HepG2 (cell line): Measurements from ENCODE around the gene UBAP1.
"Not testable (repeated sequence)": the region's sequence is repeated elsewhere in the genome, so short reads cannot be mapped to it uniquely, and the experiment has no call there.

Experiments used
- CEBPG ChIP-seq: IDR thresholded peaks from 2 replicates; pipeline ENCODE4 v1.6.1; 2016
- DMTF1 ChIP-seq: sonication (generic); formaldehyde crosslinking; IDR thresholded peaks from 2 replicates; pipeline ENCODE4 v1.4.0; 2020; ENCODE audit warnings: mild to moderate bottlenecking, missing genetic modification reagents
- FOXK1 ChIP-seq: sonication (generic); formaldehyde crosslinking; IDR thresholded peaks from 2 replicates; pipeline ENCODE4 v1.4.0; 2020; ENCODE audit warnings: low read depth, missing genetic modification reagents, borderline replicate concordance
- JUND ChIP-seq: sonication (generic); formaldehyde crosslinking; IDR thresholded peaks from 2 replicates; pipeline ENCODE4 v1.8.0; 2022; ENCODE audit warnings: mild to moderate bottlenecking, missing genetic modification reagents
- MAFF ChIP-seq: IDR thresholded peaks from 2 replicates; pipeline ENCODE4 v1.6.1; 2011; ENCODE audit warnings: low read depth, low read length, improper control_type of control experiment
- STAT6 ChIP-seq: sonication (generic); formaldehyde crosslinking; IDR thresholded peaks from 2 replicates; pipeline ENCODE4 v1.4.0; 2020; ENCODE audit warnings: missing genetic modification reagents, mild to moderate bottlenecking, borderline replicate concordance
- TP53 ChIP-seq: sonication (generic); formaldehyde crosslinking; conservative IDR thresholded peaks from 2 replicates; pipeline ENCODE4 v1.4.0; 2020; ENCODE audit warnings: missing genetic modification reagents
- ZFP41 ChIP-seq: sonication (generic); formaldehyde crosslinking; IDR thresholded peaks from 2 replicates; pipeline ENCODE4 v1.4.0; 2020; ENCODE audit warnings: mild to moderate bottlenecking, missing genetic modification reagents, borderline replicate concordance
- ZKSCAN1 ChIP-seq: fragments of 150-350 bp; IDR thresholded peaks from 2 replicates; pipeline ENCODE4 v1.6.1; 2014; ENCODE audit warnings: low read length
- TF ChIP-seq, protein P1 (sequence below): sonication (generic); formaldehyde crosslinking; IDR thresholded peaks from 2 replicates; pipeline ENCODE4 v1.5.0; 2020; ENCODE audit warnings: mild to moderate bottlenecking, missing genetic modification reagents, moderate library complexity
- TF ChIP-seq, protein P2 (sequence below): sonication (generic); formaldehyde crosslinking; IDR thresholded peaks from 2 replicates; pipeline ENCODE4 v1.4.0; 2020; ENCODE audit warnings: missing genetic modification reagents, borderline replicate concordance
- TF ChIP-seq, protein P3 (sequence below): sonication (generic); formaldehyde crosslinking; IDR thresholded peaks from 2 replicates; pipeline ENCODE4 v1.8.1; 2023; ENCODE audit warnings: mild to moderate bottlenecking, missing genetic modification reagents

GRCh38 chr9:34247782-34248181 is 68.9 kb downstream of the UBAP1 start:
- TF ChIP-seq, protein P1, sequence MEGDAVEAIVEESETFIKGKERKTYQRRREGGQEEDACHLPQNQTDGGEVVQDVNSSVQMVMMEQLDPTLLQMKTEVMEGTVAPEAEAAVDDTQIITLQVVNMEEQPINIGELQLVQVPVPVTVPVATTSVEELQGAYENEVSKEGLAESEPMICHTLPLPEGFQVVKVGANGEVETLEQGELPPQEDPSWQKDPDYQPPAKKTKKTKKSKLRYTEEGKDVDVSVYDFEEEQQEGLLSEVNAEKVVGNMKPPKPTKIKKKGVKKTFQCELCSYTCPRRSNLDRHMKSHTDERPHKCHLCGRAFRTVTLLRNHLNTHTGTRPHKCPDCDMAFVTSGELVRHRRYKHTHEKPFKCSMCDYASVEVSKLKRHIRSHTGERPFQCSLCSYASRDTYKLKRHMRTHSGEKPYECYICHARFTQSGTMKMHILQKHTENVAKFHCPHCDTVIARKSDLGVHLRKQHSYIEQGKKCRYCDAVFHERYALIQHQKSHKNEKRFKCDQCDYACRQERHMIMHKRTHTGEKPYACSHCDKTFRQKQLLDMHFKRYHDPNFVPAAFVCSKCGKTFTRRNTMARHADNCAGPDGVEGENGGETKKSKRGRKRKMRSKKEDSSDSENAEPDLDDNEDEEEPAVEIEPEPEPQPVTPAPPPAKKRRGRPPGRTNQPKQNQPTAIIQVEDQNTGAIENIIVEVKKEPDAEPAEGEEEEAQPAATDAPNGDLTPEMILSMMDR (CRISPR knock-in tag), result not testable (repeated sequence)
- TF ChIP-seq, protein P2, sequence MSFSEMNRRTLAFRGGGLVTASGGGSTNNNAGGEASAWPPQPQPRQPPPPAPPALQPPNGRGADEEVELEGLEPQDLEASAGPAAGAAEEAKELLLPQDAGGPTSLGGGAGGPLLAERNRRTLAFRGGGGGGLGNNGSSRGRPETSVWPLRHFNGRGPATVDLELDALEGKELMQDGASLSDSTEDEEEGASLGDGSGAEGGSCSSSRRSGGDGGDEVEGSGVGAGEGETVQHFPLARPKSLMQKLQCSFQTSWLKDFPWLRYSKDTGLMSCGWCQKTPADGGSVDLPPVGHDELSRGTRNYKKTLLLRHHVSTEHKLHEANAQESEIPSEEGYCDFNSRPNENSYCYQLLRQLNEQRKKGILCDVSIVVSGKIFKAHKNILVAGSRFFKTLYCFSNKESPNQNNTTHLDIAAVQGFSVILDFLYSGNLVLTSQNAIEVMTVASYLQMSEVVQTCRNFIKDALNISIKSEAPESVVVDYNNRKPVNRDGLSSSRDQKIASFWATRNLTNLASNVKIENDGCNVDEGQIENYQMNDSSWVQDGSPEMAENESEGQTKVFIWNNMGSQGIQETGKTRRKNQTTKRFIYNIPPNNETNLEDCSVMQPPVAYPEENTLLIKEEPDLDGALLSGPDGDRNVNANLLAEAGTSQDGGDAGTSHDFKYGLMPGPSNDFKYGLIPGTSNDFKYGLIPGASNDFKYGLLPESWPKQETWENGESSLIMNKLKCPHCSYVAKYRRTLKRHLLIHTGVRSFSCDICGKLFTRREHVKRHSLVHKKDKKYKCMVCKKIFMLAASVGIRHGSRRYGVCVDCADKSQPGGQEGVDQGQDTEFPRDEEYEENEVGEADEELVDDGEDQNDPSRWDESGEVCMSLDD (CRISPR knock-in tag), result not testable (repeated sequence)
- not testable (repeated sequence) for TF ChIP-seq ZFP41; JUND; DMTF1 (CRISPR knock-in tag); STAT6 (CRISPR knock-in tag); TP53 (CRISPR knock-in tag); MAFF; FOXK1; ZKSCAN1; CEBPG (CRISPR knock-in tag)
- TF ChIP-seq, protein P3, sequence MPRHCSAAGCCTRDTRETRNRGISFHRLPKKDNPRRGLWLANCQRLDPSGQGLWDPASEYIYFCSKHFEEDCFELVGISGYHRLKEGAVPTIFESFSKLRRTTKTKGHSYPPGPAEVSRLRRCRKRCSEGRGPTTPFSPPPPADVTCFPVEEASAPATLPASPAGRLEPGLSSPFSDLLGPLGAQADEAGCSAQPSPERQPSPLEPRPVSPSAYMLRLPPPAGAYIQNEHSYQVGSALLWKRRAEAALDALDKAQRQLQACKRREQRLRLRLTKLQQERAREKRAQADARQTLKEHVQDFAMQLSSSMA (CRISPR knock-in tag), result not testable (repeated sequence)
